ENCODE measurements around the gene ATP2B2. TPM values are rescaled to one million over a fixed set of nuclear protein-coding genes. Genes with fewer than 3 reads are reported as not detected.
"Not testable (repeated sequence)": the region's sequence is repeated elsewhere in the genome, so short reads cannot be mapped to it uniquely, and the experiment has no call there.

The ATP2B2 gene
- total RNA-seq, 8 experiments from 2014 or later = 0.04 to 3.5 (median 0.73) TPM

- no peak for ATAC-seq (replicated peaks in 6 of 8)
- in situ Hi-C loops (cut with MboI; ENCODE audit: low pct_unique_long_range_greater_than_20kb in 2 of 9, low sequenced_read_pairs in 9 of 9, unreplicated experiment in 9 of 9) = no loop called here
These were observed 200.0 kb downstream of the ATP2B2 start for GRCh38 chr3:10305331-10305902.

DNA sequence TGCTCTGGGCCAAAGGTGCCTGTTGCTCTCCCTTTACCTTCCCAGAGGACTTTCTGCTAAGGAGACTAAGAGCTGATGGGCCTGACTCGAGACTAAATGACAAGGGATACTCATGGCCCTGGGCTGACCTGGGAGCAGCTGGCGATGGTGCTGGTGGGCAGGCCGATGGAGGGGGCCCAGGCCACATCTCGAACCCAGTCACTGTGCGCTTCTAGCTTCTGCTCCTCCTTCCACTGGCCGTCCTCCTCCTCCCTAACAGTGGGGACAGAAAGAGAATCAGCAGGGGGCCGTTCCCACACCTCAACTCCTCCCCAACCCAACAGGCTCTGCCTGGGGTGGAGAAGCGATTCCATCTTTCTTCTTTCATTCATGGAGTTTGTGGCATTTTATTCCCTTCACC lies 200.5 kb downstream of the ATP2B2 start:
- Histone ChIP-seq H3K4me3 (no peak overlapping the region), H3K27ac (no peak overlapping the region), H3K4me1 (replicated peaks in 1 of 2) (no peaks in the 10 kb centered on the region)
- in situ Hi-C loops (cut with MboI; ENCODE audit: low pct_unique_long_range_greater_than_20kb in 2 of 9, low sequenced_read_pairs in 9 of 9, unreplicated experiment in 9 of 9) = no loop called here
- ATAC-seq (replicated peaks in 6 of 8) = no peak
- WGBS, 10 experiments = 40 to 100% (median 92%) methylated on average over 1 to 4 of the region's 8 CpGs; no CpG with 5 or more reads in 5 of the 10 experiments

More at GRCh38 chr3:10305331-10305902, 200.0 kb downstream of the ATP2B2 start:
- Histone ChIP-seq H3K4me3 (no peak overlapping the region), H3K27ac (no peak overlapping the region), H3K4me1 (replicated peaks in 1 of 2) (no peaks in the 10 kb centered on the region)
- WGBS, 10 experiments = 83 to 100% (median 100%) methylated on average over 1 to 4 of the region's 4 CpGs; no CpG with 5 or more reads in 3 of the 10 experiments

DNA sequence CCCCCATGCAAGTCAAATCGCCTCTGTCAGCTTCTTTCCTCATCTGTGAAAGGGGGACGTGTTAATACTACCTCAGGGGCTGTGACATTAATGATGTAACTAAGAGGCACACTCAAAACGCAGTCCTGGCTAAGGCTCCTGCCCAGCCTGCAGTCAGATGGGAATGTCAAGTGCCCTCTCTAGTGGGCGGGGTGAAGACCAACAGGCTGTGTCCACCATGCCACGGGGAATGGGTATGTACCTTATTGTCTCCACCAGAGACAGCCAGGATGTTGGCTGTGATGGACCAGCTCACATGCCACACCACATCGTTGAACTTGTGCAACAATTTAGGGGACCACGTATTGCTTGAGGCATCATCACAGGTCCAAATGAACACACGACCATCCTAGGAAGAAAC lies 201.6 kb downstream of the ATP2B2 start:
- in situ Hi-C loops (cut with MboI; ENCODE audit: low pct_unique_long_range_greater_than_20kb in 2 of 9, low sequenced_read_pairs in 9 of 9, unreplicated experiment in 9 of 9) = no loop called here
- ATAC-seq (replicated peaks in 6 of 8) = no peak
- no peak overlapping the region for H3K4me3 ChIP-seq
- 60 to 100% (median 86%) methylated on average over 1 to 6 of the region's 8 CpGs; no CpG with 5 or more reads in 1 of the 10 experiments for WGBS, 10 experiments
- H3K27ac ChIP-seq = no peak overlapping the region
- no peaks in the 10 kb centered on the region for H3K4me1 ChIP-seq (replicated peaks in 1 of 2)

GRCh38 chr3:10303105-10303504 lies 202.3 kb downstream of the ATP2B2 start:
- in situ Hi-C loops (cut with MboI; ENCODE audit: low pct_unique_long_range_greater_than_20kb in 2 of 9, low sequenced_read_pairs in 9 of 9, unreplicated experiment in 9 of 9) = no loop called here
- H3K27ac ChIP-seq = no peak overlapping the region
- no peaks in the 10 kb centered on the region for H3K4me1 ChIP-seq (replicated peaks in 1 of 2)
- H3K4me3 ChIP-seq = no peak overlapping the region
- 80 to 100% (median 98%) methylated on average over 1 to 8 of the region's 9 CpGs; no CpG with 5 or more reads in 3 of the 10 experiments for whole genome bisulfite sequencing, 10 experiments
- ATAC-seq (replicated peaks in 6 of 8) = no peak

DNA sequence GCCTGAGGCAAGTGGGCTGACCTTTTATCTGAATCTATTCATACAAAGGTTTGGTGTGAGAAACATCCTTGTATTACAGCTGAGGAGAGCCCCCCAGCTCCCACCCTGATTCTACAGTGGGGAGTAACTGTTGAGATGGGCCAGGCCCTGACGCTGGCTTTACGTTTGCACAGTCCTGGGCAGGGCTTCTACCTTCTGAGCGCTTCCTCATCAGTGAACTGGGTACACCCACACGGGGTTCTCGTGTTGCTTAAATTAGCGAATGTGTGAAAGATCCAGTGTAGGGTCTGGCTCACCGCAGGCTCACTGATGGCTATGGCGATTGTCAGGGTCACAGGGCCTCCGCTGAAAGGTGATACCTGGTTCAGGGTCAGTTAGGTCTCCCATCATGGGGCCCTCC lies 205.3 kb downstream of the ATP2B2 start:
- peak in 3 of 8 experiments; percentile 16 to 39 (median 27) for ATAC-seq (replicated peaks in 6 of 8)
- 44 to 90% (median 82%) methylated on average over 1 to 9 of the region's 9 CpGs; no CpG with 5 or more reads in 3 of the 10 experiments for WGBS, 10 experiments
- in situ Hi-C loops (cut with MboI; ENCODE audit: low pct_unique_long_range_greater_than_20kb in 2 of 9, low sequenced_read_pairs in 9 of 9, unreplicated experiment in 9 of 9) = no loop called here
- Histone ChIP-seq H3K4me1 (replicated peaks in 1 of 2) (no peaks in the 10 kb centered on the region), H3K4me3 (no peak overlapping the region), H3K27ac (no peak overlapping the region)

DNA sequence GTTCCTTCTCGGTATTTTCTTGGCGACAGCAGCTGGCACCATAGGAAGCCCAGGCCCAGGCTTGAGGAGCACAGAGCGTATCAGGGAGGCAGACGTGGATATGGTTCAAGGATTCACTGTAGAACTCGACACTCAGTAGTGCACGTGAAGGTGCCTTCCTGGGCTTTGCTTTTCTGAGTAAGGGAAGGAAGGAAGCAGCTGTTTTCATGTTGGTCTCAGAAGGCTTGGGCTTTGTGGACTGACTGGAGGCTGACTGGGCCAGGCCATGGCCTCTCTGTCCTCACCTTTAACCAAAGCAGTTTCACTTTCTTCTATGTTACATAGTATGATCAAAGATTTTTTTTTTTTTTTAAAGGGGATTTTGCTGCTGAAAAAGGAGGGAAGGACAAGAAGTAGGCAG lies 205.7 kb downstream of the ATP2B2 start:
- Histone ChIP-seq H3K4me1 (replicated peaks in 1 of 2) (no peaks in the 10 kb centered on the region), H3K27ac (no peak overlapping the region), H3K4me3 (no peak overlapping the region)
- in situ Hi-C loops (cut with MboI; ENCODE audit: low pct_unique_long_range_greater_than_20kb in 2 of 9, low sequenced_read_pairs in 9 of 9, unreplicated experiment in 9 of 9) = no loop called here
- 24 to 100% (median 93%) methylated on average over 1 to 4 of the region's 6 CpGs; no CpG with 5 or more reads in 3 of the 10 experiments for WGBS, 10 experiments
- ATAC-seq (replicated peaks in 6 of 8) = peak in 2 of 8 experiments; percentile 10 to 15

- Histone ChIP-seq H3K4me3 (no peak overlapping the region), H3K4me1 (replicated peaks in 1 of 2) (no peaks in the 10 kb centered on the region), H3K27ac (no peak overlapping the region)
- WGBS, 10 experiments = 27 to 100% (median 88%) methylated on average over 1 to 2 of the region's 2 CpGs; no CpG with 5 or more reads in 1 of the 10 experiments
- in situ Hi-C loops (cut with MboI; ENCODE audit: low pct_unique_long_range_greater_than_20kb in 2 of 9, low sequenced_read_pairs in 9 of 9, unreplicated experiment in 9 of 9) = no loop called here
- ATAC-seq (replicated peaks in 6 of 8) = no peak
These were observed 206.2 kb downstream of the ATP2B2 start for GRCh38 chr3:10299175-10299574.

- H3K4me1 ChIP-seq (replicated peaks in 1 of 2); H3K4me3 ChIP-seq; ATAC-seq (replicated peaks in 6 of 8); in situ Hi-C loops (cut with MboI; ENCODE audit: low pct_unique_long_range_greater_than_20kb in 2 of 9, low sequenced_read_pairs in 9 of 9, unreplicated experiment in 9 of 9); H3K27ac ChIP-seq: not testable (repeated sequence)
- WGBS, 10 experiments = no CpG with 5 or more reads among the region's 1 CpG
These were observed 207.3 kb downstream of the ATP2B2 start for GRCh38 chr3:10298064-10298463.

DNA sequence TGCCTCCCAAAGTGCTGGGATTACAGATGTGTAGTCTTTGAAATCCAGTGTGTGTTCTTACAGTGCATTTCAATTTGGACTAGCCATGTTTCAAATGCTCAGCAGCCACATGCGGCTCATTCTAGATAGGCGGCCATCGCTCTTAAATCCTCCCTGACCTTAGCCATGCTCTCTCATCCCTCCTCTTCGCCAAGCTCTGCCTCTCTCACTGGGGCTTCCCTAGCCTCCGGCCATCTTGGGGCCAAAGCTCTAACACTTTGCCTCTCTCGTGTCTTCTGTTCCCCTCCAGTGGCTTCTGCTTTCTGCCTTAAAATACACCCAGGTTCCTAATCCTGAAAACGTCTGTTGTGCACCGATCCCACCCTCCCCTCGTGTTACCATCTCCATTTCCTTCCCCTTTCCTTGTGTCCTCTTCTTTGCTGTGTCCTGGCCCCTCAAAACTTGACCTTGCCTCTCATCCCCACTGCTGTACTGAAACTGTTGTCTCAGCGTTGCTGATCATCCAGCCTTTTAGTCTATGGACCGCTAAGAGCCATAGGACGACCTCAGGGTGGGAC lies 211.3 kb downstream of the ATP2B2 start:
- in situ Hi-C loops (cut with MboI; ENCODE audit: low pct_unique_long_range_greater_than_20kb in 2 of 9, low sequenced_read_pairs in 9 of 9, unreplicated experiment in 9 of 9) = no loop called here
- ATAC-seq (replicated peaks in 6 of 8) = no peak
- 82 to 100% (median 94%) methylated on average over 1 to 8 of the region's 12 CpGs; no CpG with 5 or more reads in 2 of the 10 experiments for WGBS, 10 experiments
- no peak overlapping the region for H3K27ac ChIP-seq
- no peak overlapping the region for H3K4me3 ChIP-seq
- no peaks in the 10 kb centered on the region for H3K4me1 ChIP-seq (replicated peaks in 1 of 2)

DNA sequence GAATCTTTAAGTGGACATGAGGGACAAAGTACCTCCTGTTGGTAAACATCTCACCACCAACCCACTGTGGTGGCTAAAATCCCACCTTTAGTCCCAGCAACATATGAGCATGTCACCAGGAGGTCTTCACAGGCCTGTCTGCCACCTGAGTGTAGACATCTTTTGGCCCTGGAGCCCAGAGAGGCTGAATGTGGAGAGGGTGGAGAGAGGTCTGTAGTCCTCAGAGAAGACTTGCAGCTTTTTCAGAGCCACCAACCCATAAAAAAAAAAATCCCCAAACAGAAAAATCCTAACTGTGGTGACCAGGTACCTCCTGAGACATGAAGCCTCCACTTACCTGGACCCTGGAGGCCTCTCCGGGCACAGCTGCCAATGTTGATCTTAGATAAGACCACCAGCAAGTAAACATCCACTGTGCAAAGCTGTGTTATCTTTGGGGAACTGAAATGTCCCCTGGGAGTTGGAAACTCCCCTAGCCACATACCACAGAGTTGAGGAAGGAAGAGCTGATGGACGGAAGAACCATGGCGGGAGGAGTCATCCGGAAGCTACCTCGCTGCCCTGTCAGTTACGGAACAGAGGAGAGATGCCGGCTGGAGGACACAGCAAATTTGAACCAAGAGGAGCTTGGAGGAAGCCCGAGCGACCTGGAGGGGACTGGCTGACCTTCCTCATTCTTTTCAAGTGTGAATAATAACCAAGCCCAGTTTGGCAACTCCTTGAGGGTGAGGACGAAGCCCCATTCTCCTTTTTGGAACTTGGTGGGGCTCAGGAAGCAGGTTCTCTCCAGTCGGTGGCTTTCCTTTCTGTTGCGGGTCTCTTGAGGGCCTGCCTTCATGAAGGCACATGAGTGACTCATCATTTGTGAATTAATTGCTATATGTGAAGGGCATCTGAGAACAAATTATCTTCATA lies 212.6 kb downstream of the ATP2B2 start, which contains the start of gene GHRL:
GHRL (minus strand) TSS at position 443 of the 915 bp plus-strand sequence. CDS start 2,767 bp downstream, outside the sequence.
- Histone ChIP-seq H3K27ac (no peak within 1 kb of the TSS), H3K4me3 (no peak within 1 kb of the TSS), H3K4me1 (replicated peaks in 1 of 2) (no peaks in the 10 kb centered on the region)
- in situ Hi-C loops (cut with MboI; ENCODE audit: low pct_unique_long_range_greater_than_20kb in 2 of 9, low sequenced_read_pairs in 9 of 9, unreplicated experiment in 9 of 9) = no loop called here
- ATAC-seq (replicated peaks in 6 of 8) = no peak
- WGBS, 10 experiments = 82 to 100% (median 93%) methylated on average over 1 to 10 of the region's 12 CpGs; no CpG with 5 or more reads in 1 of the 10 experiments

DNA sequence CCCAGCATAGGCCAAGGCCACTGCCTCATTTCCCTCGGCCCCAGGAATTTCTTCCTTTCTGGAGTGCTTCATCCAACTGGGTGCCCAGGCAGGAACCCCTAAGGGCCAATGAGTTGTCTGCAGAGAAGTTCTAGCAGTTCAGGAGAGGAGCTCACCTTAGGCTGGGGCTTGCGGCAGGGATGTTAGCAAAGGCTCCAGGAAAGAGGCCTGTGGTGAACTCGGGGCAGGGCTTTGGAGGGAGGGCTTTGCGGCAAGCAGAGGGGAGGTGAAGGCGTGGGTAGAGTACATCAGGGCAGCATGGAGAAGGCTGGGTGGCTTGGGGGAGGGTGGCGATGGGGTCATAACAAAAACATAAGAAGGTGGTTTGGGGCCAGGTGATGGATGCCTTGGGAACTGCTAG lies 213.7 kb downstream of the ATP2B2 start:
- 80 to 100% (median 100%) methylated on average over 1 to 3 of the region's 6 CpGs; no CpG with 5 or more reads in 6 of the 10 experiments for WGBS, 10 experiments
- no peak for ATAC-seq (replicated peaks in 6 of 8)
- no peak overlapping the region for H3K27ac ChIP-seq

GRCh38 chr3:10290481-10291176 lies 214.8 kb downstream of the ATP2B2 start:
- H3K4me3 ChIP-seq = no peak overlapping the region
- in situ Hi-C loops (cut with MboI; ENCODE audit: low pct_unique_long_range_greater_than_20kb in 2 of 9, low sequenced_read_pairs in 9 of 9, unreplicated experiment in 9 of 9) = no loop called here
- H3K27ac ChIP-seq = no peak overlapping the region
- 60 to 100% (median 80%) methylated on average over 1 to 12 of the region's 18 CpGs; no CpG with 5 or more reads in 3 of the 10 experiments for WGBS, 10 experiments
- H3K4me1 ChIP-seq (replicated peaks in 1 of 2) = no peaks in the 10 kb centered on the region
- ATAC-seq (replicated peaks in 6 of 8) = no peak

More for the DNA sequence above, 213.7 kb downstream of the ATP2B2 start:
- Histone ChIP-seq H3K4me3 (no peak overlapping the region), H3K4me1 (replicated peaks in 1 of 2) (no peaks in the 10 kb centered on the region)
- in situ Hi-C loops (cut with MboI; ENCODE audit: low pct_unique_long_range_greater_than_20kb in 2 of 9, low sequenced_read_pairs in 9 of 9, unreplicated experiment in 9 of 9) = no loop called here
